ENCODE results near the gene LIG3. TPM values are rescaled to one million over a fixed set of nuclear protein-coding genes. Genes with fewer than 3 reads are reported as not detected.

The LIG3 gene
- total and polyA plus RNA-seq, 2 of the 13 experiments (the other 11 are each of a cell fraction or from before 2014, with no cell fraction given), result 34.4 to 36.2 TPM

DNA sequence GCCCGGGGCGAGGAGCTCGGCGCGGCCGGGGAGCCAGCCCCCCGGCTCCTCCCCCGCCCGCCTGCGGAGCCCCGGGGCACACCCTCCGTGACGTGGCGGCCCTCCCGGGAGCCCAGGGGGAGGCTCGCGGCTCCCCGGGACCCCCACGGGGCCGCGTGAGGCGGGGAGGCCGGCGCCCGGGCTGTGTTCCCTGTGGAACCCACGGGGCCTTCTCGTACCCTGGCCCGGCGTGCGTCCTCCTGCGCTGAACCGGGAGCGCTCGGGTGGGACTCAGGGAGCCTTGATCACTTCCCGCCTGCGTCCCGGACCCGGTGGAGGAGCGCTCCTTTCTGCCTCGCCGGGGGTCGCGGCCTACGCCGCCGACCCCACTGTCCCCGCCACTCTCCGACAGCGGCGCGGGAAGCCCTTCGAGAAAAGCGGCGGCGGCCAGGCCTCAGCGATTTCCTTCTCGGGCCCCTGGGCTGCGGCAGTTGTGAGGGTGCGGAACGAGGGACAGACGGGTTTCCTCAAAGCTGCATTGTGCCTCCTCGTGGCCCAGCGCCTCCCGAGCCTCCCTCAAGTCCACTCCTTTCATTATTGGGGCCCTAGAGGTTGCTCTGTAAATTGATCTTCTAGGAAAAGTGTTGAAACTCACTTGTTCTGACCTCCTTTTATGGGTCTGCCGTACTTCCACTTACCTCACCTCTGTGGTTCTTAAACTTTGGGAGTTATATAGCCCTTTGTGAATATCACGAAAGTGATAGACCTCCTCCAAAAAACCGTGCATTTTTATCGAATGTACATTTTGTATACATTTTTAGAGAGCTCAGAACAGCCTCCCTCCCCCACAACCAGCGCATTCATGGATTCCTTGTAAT is 597 bp downstream of the LIG3 start (continued):
- TF ChIP-seq, protein P1, sequence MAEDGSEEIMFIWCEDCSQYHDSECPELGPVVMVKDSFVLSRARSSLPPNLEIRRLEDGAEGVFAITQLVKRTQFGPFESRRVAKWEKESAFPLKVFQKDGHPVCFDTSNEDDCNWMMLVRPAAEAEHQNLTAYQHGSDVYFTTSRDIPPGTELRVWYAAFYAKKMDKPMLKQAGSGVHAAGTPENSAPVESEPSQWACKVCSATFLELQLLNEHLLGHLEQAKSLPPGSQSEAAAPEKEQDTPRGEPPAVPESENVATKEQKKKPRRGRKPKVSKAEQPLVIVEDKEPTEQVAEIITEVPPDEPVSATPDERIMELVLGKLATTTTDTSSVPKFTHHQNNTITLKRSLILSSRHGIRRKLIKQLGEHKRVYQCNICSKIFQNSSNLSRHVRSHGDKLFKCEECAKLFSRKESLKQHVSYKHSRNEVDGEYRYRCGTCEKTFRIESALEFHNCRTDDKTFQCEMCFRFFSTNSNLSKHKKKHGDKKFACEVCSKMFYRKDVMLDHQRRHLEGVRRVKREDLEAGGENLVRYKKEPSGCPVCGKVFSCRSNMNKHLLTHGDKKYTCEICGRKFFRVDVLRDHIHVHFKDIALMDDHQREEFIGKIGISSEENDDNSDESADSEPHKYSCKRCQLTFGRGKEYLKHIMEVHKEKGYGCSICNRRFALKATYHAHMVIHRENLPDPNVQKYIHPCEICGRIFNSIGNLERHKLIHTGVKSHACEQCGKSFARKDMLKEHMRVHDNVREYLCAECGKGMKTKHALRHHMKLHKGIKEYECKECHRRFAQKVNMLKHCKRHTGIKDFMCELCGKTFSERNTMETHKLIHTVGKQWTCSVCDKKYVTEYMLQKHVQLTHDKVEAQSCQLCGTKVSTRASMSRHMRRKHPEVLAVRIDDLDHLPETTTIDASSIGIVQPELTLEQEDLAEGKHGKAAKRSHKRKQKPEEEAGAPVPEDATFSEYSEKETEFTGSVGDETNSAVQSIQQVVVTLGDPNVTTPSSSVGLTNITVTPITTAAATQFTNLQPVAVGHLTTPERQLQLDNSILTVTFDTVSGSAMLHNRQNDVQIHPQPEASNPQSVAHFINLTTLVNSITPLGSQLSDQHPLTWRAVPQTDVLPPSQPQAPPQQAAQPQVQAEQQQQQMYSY (CRISPR knock-in tag; IDR thresholded peaks at IDR 0.05), result peak; percentile 85
- TF ChIP-seq WIZ (CRISPR knock-in tag; IDR thresholded peaks at IDR 0.05) (no peak), ZNF101 (CRISPR knock-in tag; IDR thresholded peaks at IDR 0.05; ENCODE audit: borderline replicate concordance, low read depth) (no peak), NCOA1 (CRISPR knock-in tag; IDR thresholded peaks at IDR 0.05) (peak; percentile 82; the same call in 1 of the 2 replicates), YEATS2 (CRISPR knock-in tag; IDR thresholded peaks at IDR 0.05; ENCODE audit: borderline replicate concordance) (0 out of 2 replicates have a peak, but pooled peaks have one; percentile 26), ZSCAN20 (CRISPR knock-in tag; IDR thresholded peaks at IDR 0.05; ENCODE audit: borderline replicate concordance) (peak; percentile 67; the same call in 1 of the 2 replicates), ZNF790 (CRISPR knock-in tag; IDR thresholded peaks at IDR 0.05; ENCODE audit: borderline replicate concordance) (peak; percentile 15; the same call in 1 of the 2 replicates), MBD4 (IDR thresholded peaks at IDR 0.05; ENCODE audit: borderline replicate concordance, low read length) (no peak), EZH2 (conservative IDR thresholded peaks at IDR 0.05; ENCODE audit: low read depth, low read length) (no peak), CEBPB (IDR thresholded peaks at IDR 0.05; ENCODE audit: borderline replicate concordance, low read depth, low read length) (0 out of 2 replicates have a peak, but pooled peaks have one; percentile 9)
- TF ChIP-seq, protein P2, sequence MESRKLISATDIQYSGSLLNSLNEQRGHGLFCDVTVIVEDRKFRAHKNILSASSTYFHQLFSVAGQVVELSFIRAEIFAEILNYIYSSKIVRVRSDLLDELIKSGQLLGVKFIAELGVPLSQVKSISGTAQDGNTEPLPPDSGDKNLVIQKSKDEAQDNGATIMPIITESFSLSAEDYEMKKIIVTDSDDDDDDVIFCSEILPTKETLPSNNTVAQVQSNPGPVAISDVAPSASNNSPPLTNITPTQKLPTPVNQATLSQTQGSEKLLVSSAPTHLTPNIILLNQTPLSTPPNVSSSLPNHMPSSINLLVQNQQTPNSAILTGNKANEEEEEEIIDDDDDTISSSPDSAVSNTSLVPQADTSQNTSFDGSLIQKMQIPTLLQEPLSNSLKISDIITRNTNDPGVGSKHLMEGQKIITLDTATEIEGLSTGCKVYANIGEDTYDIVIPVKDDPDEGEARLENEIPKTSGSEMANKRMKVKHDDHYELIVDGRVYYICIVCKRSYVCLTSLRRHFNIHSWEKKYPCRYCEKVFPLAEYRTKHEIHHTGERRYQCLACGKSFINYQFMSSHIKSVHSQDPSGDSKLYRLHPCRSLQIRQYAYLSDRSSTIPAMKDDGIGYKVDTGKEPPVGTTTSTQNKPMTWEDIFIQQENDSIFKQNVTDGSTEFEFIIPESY (CRISPR knock-in tag; IDR thresholded peaks at IDR 0.05), result no peak
- TF ChIP-seq, protein P3, sequence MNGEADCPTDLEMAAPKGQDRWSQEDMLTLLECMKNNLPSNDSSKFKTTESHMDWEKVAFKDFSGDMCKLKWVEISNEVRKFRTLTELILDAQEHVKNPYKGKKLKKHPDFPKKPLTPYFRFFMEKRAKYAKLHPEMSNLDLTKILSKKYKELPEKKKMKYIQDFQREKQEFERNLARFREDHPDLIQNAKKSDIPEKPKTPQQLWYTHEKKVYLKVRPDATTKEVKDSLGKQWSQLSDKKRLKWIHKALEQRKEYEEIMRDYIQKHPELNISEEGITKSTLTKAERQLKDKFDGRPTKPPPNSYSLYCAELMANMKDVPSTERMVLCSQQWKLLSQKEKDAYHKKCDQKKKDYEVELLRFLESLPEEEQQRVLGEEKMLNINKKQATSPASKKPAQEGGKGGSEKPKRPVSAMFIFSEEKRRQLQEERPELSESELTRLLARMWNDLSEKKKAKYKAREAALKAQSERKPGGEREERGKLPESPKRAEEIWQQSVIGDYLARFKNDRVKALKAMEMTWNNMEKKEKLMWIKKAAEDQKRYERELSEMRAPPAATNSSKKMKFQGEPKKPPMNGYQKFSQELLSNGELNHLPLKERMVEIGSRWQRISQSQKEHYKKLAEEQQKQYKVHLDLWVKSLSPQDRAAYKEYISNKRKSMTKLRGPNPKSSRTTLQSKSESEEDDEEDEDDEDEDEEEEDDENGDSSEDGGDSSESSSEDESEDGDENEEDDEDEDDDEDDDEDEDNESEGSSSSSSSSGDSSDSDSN (CRISPR knock-in tag; IDR thresholded peaks at IDR 0.05), result no peak; the same call in 1 of the 2 replicates
- TF ChIP-seq, protein P4, sequence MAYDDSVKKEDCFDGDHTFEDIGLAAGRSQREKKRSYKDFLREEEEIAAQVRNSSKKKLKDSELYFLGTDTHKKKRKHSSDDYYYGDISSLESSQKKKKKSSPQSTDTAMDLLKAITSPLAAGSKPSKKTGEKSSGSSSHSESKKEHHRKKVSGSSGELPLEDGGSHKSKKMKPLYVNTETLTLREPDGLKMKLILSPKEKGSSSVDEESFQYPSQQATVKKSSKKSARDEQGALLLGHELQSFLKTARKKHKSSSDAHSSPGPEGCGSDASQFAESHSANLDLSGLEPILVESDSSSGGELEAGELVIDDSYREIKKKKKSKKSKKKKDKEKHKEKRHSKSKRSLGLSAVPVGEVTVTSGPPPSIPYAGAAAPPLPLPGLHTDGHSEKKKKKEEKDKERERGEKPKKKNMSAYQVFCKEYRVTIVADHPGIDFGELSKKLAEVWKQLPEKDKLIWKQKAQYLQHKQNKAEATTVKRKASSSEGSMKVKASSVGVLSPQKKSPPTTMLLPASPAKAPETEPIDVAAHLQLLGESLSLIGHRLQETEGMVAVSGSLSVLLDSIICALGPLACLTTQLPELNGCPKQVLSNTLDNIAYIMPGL (CRISPR knock-in tag; IDR thresholded peaks at IDR 0.05; ENCODE audit: borderline replicate concordance in 1 of 2, low read depth in 1 of 2), result peak; percentile 51 to 80; a peak in 2 of 4 replicates
- TF ChIP-seq, protein P5, sequence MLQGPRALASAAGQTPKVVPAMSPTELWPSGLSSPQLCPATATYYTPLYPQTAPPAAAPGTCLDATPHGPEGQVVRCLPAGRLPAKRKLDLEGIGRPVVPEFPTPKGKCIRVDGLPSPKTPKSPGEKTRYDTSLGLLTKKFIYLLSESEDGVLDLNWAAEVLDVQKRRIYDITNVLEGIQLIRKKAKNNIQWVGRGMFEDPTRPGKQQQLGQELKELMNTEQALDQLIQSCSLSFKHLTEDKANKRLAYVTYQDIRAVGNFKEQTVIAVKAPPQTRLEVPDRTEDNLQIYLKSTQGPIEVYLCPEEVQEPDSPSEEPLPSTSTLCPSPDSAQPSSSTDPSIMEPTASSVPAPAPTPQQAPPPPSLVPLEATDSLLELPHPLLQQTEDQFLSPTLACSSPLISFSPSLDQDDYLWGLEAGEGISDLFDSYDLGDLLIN (CRISPR knock-in tag; IDR thresholded peaks at IDR 0.05; ENCODE audit: borderline replicate concordance), result no peak

Measured in HepG2 (cell line).